NB4 (cell line): ENCODE data around the gene THSD4.

Source experiments
- MYC ChIP-seq: IDR thresholded peaks from 2 replicates; pipeline ENCODE4 v1.6.1; 2011; ENCODE audit warnings: low read depth, low read length
- POLR2A ChIP-seq: IDR thresholded peaks from 2 replicates; pipeline ENCODE4 v1.6.1; 2011; ENCODE audit warnings: mild to moderate bottlenecking; ENCODE audit not compliant: insufficient read length; ENCODE audit errors: extremely low read depth
- TF ChIP-seq, protein P1 (sequence below): IDR thresholded peaks from one replicate; pipeline ENCODE4 v1.5.1; 2012; ENCODE audit warnings: low read depth, low read length
- TF ChIP-seq, protein P2 (sequence below): IDR thresholded peaks from 2 replicates; pipeline ENCODE4 v1.6.1; 2011; ENCODE audit warnings: low read depth, low read length

DNA sequence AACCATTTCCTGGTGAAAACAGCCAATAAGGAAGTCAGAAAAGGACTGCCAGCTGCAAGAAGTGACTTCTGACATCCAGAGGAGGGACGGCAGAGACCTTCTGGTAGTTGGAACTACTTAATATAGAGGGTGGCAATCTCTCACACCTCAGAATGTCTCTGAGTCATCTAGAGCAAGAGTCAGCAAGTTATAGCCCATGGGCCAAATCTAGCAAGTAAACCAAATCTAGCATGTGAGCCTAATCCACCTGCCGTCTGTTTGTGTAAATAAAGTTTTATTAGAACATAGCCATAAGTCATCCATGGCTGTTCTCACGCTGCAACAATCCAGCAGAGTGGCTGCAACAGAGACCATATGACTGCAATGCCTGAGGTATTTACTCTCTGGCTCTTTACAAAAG lies 534.6 kb downstream of the THSD4 start:
- TF ChIP-seq, protein P1, sequence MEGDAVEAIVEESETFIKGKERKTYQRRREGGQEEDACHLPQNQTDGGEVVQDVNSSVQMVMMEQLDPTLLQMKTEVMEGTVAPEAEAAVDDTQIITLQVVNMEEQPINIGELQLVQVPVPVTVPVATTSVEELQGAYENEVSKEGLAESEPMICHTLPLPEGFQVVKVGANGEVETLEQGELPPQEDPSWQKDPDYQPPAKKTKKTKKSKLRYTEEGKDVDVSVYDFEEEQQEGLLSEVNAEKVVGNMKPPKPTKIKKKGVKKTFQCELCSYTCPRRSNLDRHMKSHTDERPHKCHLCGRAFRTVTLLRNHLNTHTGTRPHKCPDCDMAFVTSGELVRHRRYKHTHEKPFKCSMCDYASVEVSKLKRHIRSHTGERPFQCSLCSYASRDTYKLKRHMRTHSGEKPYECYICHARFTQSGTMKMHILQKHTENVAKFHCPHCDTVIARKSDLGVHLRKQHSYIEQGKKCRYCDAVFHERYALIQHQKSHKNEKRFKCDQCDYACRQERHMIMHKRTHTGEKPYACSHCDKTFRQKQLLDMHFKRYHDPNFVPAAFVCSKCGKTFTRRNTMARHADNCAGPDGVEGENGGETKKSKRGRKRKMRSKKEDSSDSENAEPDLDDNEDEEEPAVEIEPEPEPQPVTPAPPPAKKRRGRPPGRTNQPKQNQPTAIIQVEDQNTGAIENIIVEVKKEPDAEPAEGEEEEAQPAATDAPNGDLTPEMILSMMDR: no peak
- TF ChIP-seq, protein P2, sequence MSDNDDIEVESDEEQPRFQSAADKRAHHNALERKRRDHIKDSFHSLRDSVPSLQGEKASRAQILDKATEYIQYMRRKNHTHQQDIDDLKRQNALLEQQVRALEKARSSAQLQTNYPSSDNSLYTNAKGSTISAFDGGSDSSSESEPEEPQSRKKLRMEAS: no peak
- TF ChIP-seq POLR2A (no peak), MYC (no peak)
